Suppressor macrophage treated with lipopolysaccharide for 4 hours (primary cell): ENCODE data around the gene PPID.

Source experiments
- DNase-seq: peaks from one replicate; pipeline ENCODE4 v3.0.0-alpha.2; 2020

PPID gene

GRCh38 chr4:158664806-158665205, 58.4 kb downstream of the PPID start:
- no peak for DNase-seq

DNA sequence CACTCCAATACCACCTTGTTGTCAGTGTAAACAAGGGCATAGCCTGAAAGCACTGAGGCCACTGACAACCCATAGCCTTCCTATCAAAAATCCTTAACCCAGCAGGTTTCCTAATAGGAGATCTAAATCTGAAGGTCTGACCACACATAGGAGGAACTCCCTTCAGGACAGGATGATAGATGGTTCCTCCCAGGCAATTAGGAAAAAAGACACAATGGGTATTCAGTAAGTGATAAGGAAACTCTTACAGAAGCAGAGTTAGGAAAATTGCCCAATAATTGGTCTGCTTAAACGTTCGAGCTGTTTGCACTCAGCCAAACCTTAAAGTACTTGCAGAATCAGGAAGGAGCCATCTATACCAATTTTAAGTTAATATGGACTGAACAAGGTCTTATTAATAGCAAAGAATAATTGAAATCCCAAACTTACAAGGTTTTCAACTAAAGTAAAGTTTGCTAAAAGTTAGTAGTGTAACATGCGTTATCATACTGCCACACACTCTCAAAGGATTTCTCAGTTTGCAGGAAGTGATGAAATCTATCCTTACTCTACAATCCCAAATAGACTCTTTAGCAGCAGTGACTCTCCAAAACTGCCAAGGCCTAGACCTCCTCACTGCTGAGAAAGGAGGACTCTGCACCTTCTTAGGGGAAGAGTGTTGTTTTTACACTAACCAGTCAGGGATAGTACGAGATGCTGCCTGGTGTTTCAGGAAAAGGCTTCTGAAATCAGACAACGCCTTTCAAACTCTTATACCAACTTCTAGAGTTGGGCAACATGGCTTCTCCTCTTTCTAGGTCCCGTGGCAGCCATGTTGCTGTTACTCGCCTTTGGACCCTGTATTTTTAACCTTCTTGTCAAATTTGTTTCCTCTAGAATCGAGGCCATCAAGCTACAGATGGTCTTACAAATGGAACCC, 59.2 kb downstream of the PPID start:
- DNase-seq, result peak; percentile 52

- DNase-seq, result peak; percentile 53
Observed at GRCh38 chr4:158663255-158663654, 59.9 kb downstream of the PPID start.
